ENCODE results near the gene ASB1.

ASB1 gene

GRCh38 chr2:238418999-238419546, 7.7 kb upstream of the ASB1 start:
- TF ChIP-seq POLR2AphosphoS5 (IDR thresholded peaks at IDR 0.05; ENCODE audit: low read depth, low read length) (no peak), REST (IDR thresholded peaks at IDR 0.05; ENCODE audit: insufficient read depth in 1 of 2, low read depth in 2 of 2, low read length in 2 of 2) (no peak), SIN3A (IDR thresholded peaks at IDR 0.05; ENCODE audit: borderline replicate concordance, insufficient read depth, low read length) (no peak), TAF1 (IDR thresholded peaks at IDR 0.05; ENCODE audit: borderline replicate concordance, insufficient read depth, low read length) (no peak), FOXP2 (optimal IDR thresholded peaks at IDR 0.05; ENCODE audit: borderline replicate concordance, extremely low read depth, extremely low read length, insufficient read depth) (no peak)

GRCh38 chr2:238420442-238420841, 6.3 kb upstream of the ASB1 start:
- TF ChIP-seq FOXP2 (optimal IDR thresholded peaks at IDR 0.05; ENCODE audit: borderline replicate concordance, extremely low read depth, extremely low read length, insufficient read depth) (no peak), SIN3A (IDR thresholded peaks at IDR 0.05; ENCODE audit: borderline replicate concordance, insufficient read depth, low read length) (no peak), TAF1 (IDR thresholded peaks at IDR 0.05; ENCODE audit: borderline replicate concordance, insufficient read depth, low read length) (no peak), REST (IDR thresholded peaks at IDR 0.05; ENCODE audit: insufficient read depth in 1 of 2, low read depth in 2 of 2, low read length in 2 of 2) (no peak), POLR2AphosphoS5 (IDR thresholded peaks at IDR 0.05; ENCODE audit: low read depth, low read length) (no peak)

- no peak for TF ChIP-seq TAF1 (IDR thresholded peaks at IDR 0.05; ENCODE audit: borderline replicate concordance, insufficient read depth, low read length)
- TF ChIP-seq POLR2AphosphoS5 (IDR thresholded peaks at IDR 0.05; ENCODE audit: low read depth, low read length) = no peak
- no peak for TF ChIP-seq SIN3A (IDR thresholded peaks at IDR 0.05; ENCODE audit: borderline replicate concordance, insufficient read depth, low read length)
- no peak for TF ChIP-seq FOXP2 (optimal IDR thresholded peaks at IDR 0.05; ENCODE audit: borderline replicate concordance, extremely low read depth, extremely low read length, insufficient read depth)
- TF ChIP-seq REST (IDR thresholded peaks at IDR 0.05; ENCODE audit: insufficient read depth in 1 of 2, low read depth in 2 of 2, low read length in 2 of 2) = no peak
Measured at GRCh38 chr2:238420878-238421694, 5.6 kb upstream of the ASB1 start.

- TF ChIP-seq POLR2AphosphoS5 (IDR thresholded peaks at IDR 0.05; ENCODE audit: low read depth, low read length) = no peak
- no peak for TF ChIP-seq TAF1 (IDR thresholded peaks at IDR 0.05; ENCODE audit: borderline replicate concordance, insufficient read depth, low read length)
- TF ChIP-seq SIN3A (IDR thresholded peaks at IDR 0.05; ENCODE audit: borderline replicate concordance, insufficient read depth, low read length) = no peak
- no peak for TF ChIP-seq FOXP2 (optimal IDR thresholded peaks at IDR 0.05; ENCODE audit: borderline replicate concordance, extremely low read depth, extremely low read length, insufficient read depth)
- no peak for TF ChIP-seq REST (IDR thresholded peaks at IDR 0.05; ENCODE audit: insufficient read depth in 1 of 2, low read depth in 2 of 2, low read length in 2 of 2)
Measured at GRCh38 chr2:238421695-238422035, 5.1 kb upstream of the ASB1 start.
